H9 (cell line): ENCODE data around the gene FOXF1. TPM values are rescaled to one million over a fixed set of nuclear protein-coding genes. Genes with fewer than 3 reads are reported as not detected.

Experiments
- DNase-seq: peaks from one replicate; pipeline ENCODE4 v3.0.0-alpha.2; 2017
- H2AFZ ChIP-seq: one replicate; pipeline ENCODE4 v1.6.1; 2013; ENCODE audit warnings: mild to moderate bottlenecking, low read length, control low read depth, moderate library complexity
- H2AK5ac ChIP-seq: 2 replicates; pipeline ENCODE4 v1.6.1; 2013; ENCODE audit warnings: low read length, control low read depth, mixed read lengths; ENCODE audit not compliant: insufficient read length
- H2BK120ac ChIP-seq: one replicate; pipeline ENCODE4 v1.6.1; 2013; ENCODE audit warnings: low read depth, mild to moderate bottlenecking, low read length, control low read depth, inconsistent platforms; ENCODE audit not compliant: poor library complexity, severe bottlenecking
- H2BK12ac ChIP-seq: 2 replicates; pipeline ENCODE4 v1.6.1; 2013; ENCODE audit warnings: low read length, control low read depth, mixed read lengths, low read depth; ENCODE audit not compliant: insufficient read length
- H2BK15ac ChIP-seq: 2 replicates; pipeline ENCODE4 v1.6.1; 2013; ENCODE audit warnings: low read depth, low read length, control low read depth
- H2BK20ac ChIP-seq: one replicate; pipeline ENCODE4 v1.6.1; 2013; ENCODE audit warnings: low read depth, mild to moderate bottlenecking, low read length, control low read depth, inconsistent platforms; ENCODE audit not compliant: poor library complexity, severe bottlenecking
- H2BK5ac ChIP-seq: 2 replicates; pipeline ENCODE4 v1.6.1; 2013; ENCODE audit warnings: low read length, control low read depth, mixed read lengths; ENCODE audit not compliant: insufficient read length
- H3K14ac ChIP-seq: 2 replicates; pipeline ENCODE4 v1.6.1; 2013; ENCODE audit warnings: low read length, control low read depth; ENCODE audit not compliant: insufficient read depth
- H3K18ac ChIP-seq: 2 replicates; pipeline ENCODE4 v1.6.1; 2013; ENCODE audit warnings: low read depth, mild to moderate bottlenecking, mixed read lengths, low read length, control low read depth; ENCODE audit not compliant: insufficient read length
- H3K23ac ChIP-seq: 2 replicates; pipeline ENCODE4 v1.6.1; 2013; ENCODE audit warnings: low read length, control low read depth, mixed read lengths, low read depth; ENCODE audit not compliant: insufficient read length
- H3K23me2 ChIP-seq: 2 replicates; pipeline ENCODE4 v1.6.1; 2013; ENCODE audit warnings: low read depth, mild to moderate bottlenecking, mixed read lengths, low read length, control low read depth; ENCODE audit not compliant: insufficient read length, poor library complexity, severe bottlenecking
- H3K27ac ChIP-seq: 2 replicates; pipeline ENCODE4 v1.5.1; 2013; ENCODE audit warnings: low read length, control low read depth, mixed read lengths, low read depth; ENCODE audit not compliant: insufficient read length
- H3K27me3 ChIP-seq: 2 replicates; pipeline ENCODE4 v1.6.1; 2013; ENCODE audit warnings: low read length, control low read depth, inconsistent platforms; ENCODE audit not compliant: insufficient read depth
- H3K4ac ChIP-seq: 2 replicates; pipeline ENCODE4 v1.6.1; 2013; ENCODE audit warnings: low read depth, mild to moderate bottlenecking, control low read depth, inconsistent platforms, low read length, moderate library complexity
- H3K4me1 ChIP-seq: 2 replicates; pipeline ENCODE4 v1.6.1; 2013; ENCODE audit warnings: low read length, control low read depth, inconsistent platforms; ENCODE audit not compliant: insufficient read depth
- H3K4me2 ChIP-seq: 2 replicates; pipeline ENCODE4 v1.6.1; 2013; ENCODE audit warnings: low read length, control low read depth, mixed read lengths; ENCODE audit not compliant: insufficient read length, insufficient read depth
- H3K56ac ChIP-seq: 2 replicates; pipeline ENCODE4 v1.6.1; 2013; ENCODE audit warnings: low read depth, mild to moderate bottlenecking, mixed read lengths, low read length, control low read depth; ENCODE audit not compliant: insufficient read length
- H3K79me1 ChIP-seq: 2 replicates; pipeline ENCODE4 v1.6.1; 2013; ENCODE audit warnings: low read depth, mild to moderate bottlenecking, moderate library complexity, low read length, control low read depth, inconsistent platforms; ENCODE audit not compliant: insufficient read depth, poor library complexity, severe bottlenecking
- H3K79me2 ChIP-seq: 2 replicates; pipeline ENCODE4 v1.6.1; 2013; ENCODE audit warnings: low read length, control low read depth, inconsistent platforms; ENCODE audit not compliant: insufficient read depth
- H3K9ac ChIP-seq: 2 replicates; pipeline ENCODE4 v1.6.1; 2013; ENCODE audit warnings: low read length, control low read depth, mixed read lengths; ENCODE audit not compliant: insufficient read length; ENCODE audit errors: extremely low read depth
- H3K9me3 ChIP-seq: one replicate; pipeline ENCODE4 v1.6.1; 2013; ENCODE audit warnings: low read depth, low read length, inconsistent platforms; ENCODE audit not compliant: control insufficient read depth
- H3T11ph ChIP-seq: one replicate; pipeline ENCODE4 v1.6.1; 2013; ENCODE audit warnings: mild to moderate bottlenecking, low read length, control low read depth, inconsistent platforms
- H4K20me1 ChIP-seq: one replicate; pipeline ENCODE4 v1.6.1; 2013; ENCODE audit not compliant: control insufficient read depth, insufficient read length, insufficient read depth
- H4K5ac ChIP-seq: 2 replicates; pipeline ENCODE4 v1.6.1; 2013; ENCODE audit warnings: low read depth, mild to moderate bottlenecking, mixed read lengths, low read length, control low read depth; ENCODE audit not compliant: insufficient read length
- H4K8ac ChIP-seq: replicated peaks from 2 replicates; pipeline ENCODE4 v1.6.1; 2013; ENCODE audit warnings: low read length, control low read depth, mixed read lengths, low read depth; ENCODE audit not compliant: insufficient read length
- H4K91ac ChIP-seq: 2 replicates; pipeline ENCODE4 v1.6.1; 2013; ENCODE audit warnings: low read depth, mild to moderate bottlenecking, moderate library complexity, mixed read lengths, low read length, control low read depth; ENCODE audit not compliant: insufficient read length
- H3K27ac Mint-ChIP-seq, 3 experiments: 2 replicates in 2 of 3; 3 replicates in 1 of 3; pipeline ENCODE4 v1.8.0; 2020 to 2021; ENCODE audit warnings: mixed read lengths in 3 of 3, mild to moderate bottlenecking in 1 of 3, moderate library complexity in 1 of 3
- H3K27me3 Mint-ChIP-seq: 2 replicates; pipeline ENCODE4 v1.8.0; 2021; ENCODE audit warnings: low read depth, mild to moderate bottlenecking, moderate library complexity, mixed read lengths
- H3K36me3 Mint-ChIP-seq, 3 experiments: 2 replicates in 2 of 3; 3 replicates in 1 of 3; pipeline ENCODE4 v1.8.0; 2020 to 2021; ENCODE audit warnings: low read depth in 3 of 3, mixed read lengths in 3 of 3; ENCODE audit not compliant: insufficient read depth in 1 of 3
- H3K4me1 Mint-ChIP-seq, 2 experiments: 2 replicates each; pipeline ENCODE4 v1.8.0; 2020; ENCODE audit warnings: mixed read lengths in 2 of 2
- H3K4me3 Mint-ChIP-seq, 2 experiments: 2 replicates in 1 of 2; 3 replicates in 1 of 2; pipeline ENCODE4 v1.8.0; 2020 to 2021; ENCODE audit warnings: mild to moderate bottlenecking in 2 of 2, mixed read lengths in 2 of 2, moderate library complexity in 1 of 2
- H3K9me3 Mint-ChIP-seq, 2 experiments: 2 replicates in 1 of 2; 3 replicates in 1 of 2; pipeline ENCODE4 v1.8.0; 2020; ENCODE audit warnings: mild to moderate bottlenecking in 2 of 2, mixed read lengths in 2 of 2, moderate library complexity in 1 of 2
- CTCF ChIP-seq: fragments of 200-600 bp; sonication (generic); conservative IDR thresholded peaks from 3 replicates; pipeline ENCODE4 v1.8.0; 2021; ENCODE audit warnings: antibody characterized with exemption, mild to moderate bottlenecking
- WGBS: extraction: QIAGEN DNeasy Blood & Tissue Kit; methylation state at CpG from one replicate; pipeline ENCODE4 v1.1.7; 2013; ENCODE audit warnings: missing lambda C conversion rate, low lambda C conversion rate, mixed read lengths; ENCODE audit not compliant: insufficient read length; ENCODE audit errors: extremely low coverage; 5-methylcytosine and 5-hydroxymethylcytosine counted together
- total RNA-seq: library from RNA; stranded (reverse); gene quantifications from 2 replicates; pipeline ENCODE4 v1.2.1, GENCODE V29; 2021

FOXF1 gene
- total RNA-seq, 1 experiment from 2014 or later, result not detected

- Histone ChIP-seq H3K27ac (no peak overlapping the region), H2BK5ac (no peak overlapping the region), H3K4me2 (no peak overlapping the region), H3K4ac (no peak overlapping the region), H3K23ac (no peak overlapping the region), H3K9ac (no peak overlapping the region), H3K23me2 (no peaks in the 10 kb centered on the region), H3K18ac (no peak overlapping the region), H3K79me1 (no peaks in the 10 kb centered on the region), H2BK12ac (no peak overlapping the region), H3T11ph (no peak overlapping the region), H3K56ac (no peak overlapping the region), H2BK15ac (no peak overlapping the region), H2BK120ac (no peak overlapping the region), H2BK20ac (no peak overlapping the region), H3K9me3 (no peaks in the 10 kb centered on the region), H2AFZ (no peak overlapping the region), H4K8ac (no peak overlapping the region), H4K91ac (no peak overlapping the region), H3K27me3 (peaks cover 98% of the 10 kb centered on the region), H4K5ac (no peak overlapping the region), H3K4me1 (peaks cover 3% of the 10 kb centered on the region; the same call in 1 of the 2 replicates), H4K20me1 (no peaks in the 10 kb centered on the region), H2AK5ac (no peak overlapping the region), H3K14ac (no peak overlapping the region), H3K79me2 (no peaks in the 10 kb centered on the region)
- Mint-ChIP-seq H3K27me3 (peaks cover 99% of the 10 kb centered on the region), H3K27ac (no peak overlapping the region), H3K36me3 (0 out of 7 replicates have a peak, but pooled peaks cover 0 to 2% (median 0%) of the 10 kb centered on the region in 3 experiments), H3K4me1 (peaks cover 17 to 52% of the 10 kb centered on the region in 2 experiments), H3K4me3 (no peak overlapping the region), H3K9me3 (peaks cover 2 to 27% of the 10 kb centered on the region in 2 experiments; a peak in 4 of 5 replicates)
- WGBS, result no CpG with 5 or more reads among the region's 22 CpGs
- DNase-seq, result no peak
- TF ChIP-seq CTCF, result no peak
These were observed 7.2 kb upstream of the FOXF1 start for GRCh38 chr16:86502856-86503748.
